K562 (cell line): ENCODE data around the gene GAK. TPM values are rescaled to one million over a fixed set of nuclear protein-coding genes. Genes with fewer than 3 reads are reported as not detected.

Source experiments
- C11orf30 ChIP-seq: fragments of 450-650 bp; IDR thresholded peaks from 2 replicates; pipeline ENCODE4 v1.6.1; 2016; ENCODE audit warnings: low read depth, mild to moderate bottlenecking
- CHD7 ChIP-seq: fragments of 200-600 bp; sonication (generic); IDR thresholded peaks from one replicate; pipeline ENCODE4 v1.6.1; 2012; ENCODE audit warnings: mild to moderate bottlenecking, low read depth, low read length, inconsistent platforms
- ERF ChIP-seq: fragments of 450-650 bp; formaldehyde crosslinking; IDR thresholded peaks from 2 replicates; pipeline ENCODE4 v1.4.0; 2020; ENCODE audit warnings: mild to moderate bottlenecking, mixed read lengths
- ESRRA ChIP-seq: fragments of 450-650 bp; IDR thresholded peaks from 2 replicates; pipeline ENCODE4 v1.6.1; 2014; ENCODE audit warnings: low read depth, mild to moderate bottlenecking, moderate library complexity, borderline replicate concordance
- HDAC3 ChIP-seq: fragments of 450-650 bp; IDR thresholded peaks from 2 replicates; pipeline ENCODE4 v1.6.1; 2018; ENCODE audit warnings: borderline replicate concordance, mild to moderate bottlenecking, moderate library complexity; ENCODE audit not compliant: partially characterized antibody
- HLTF ChIP-seq: fragments of 450-650 bp; IDR thresholded peaks from 2 replicates; pipeline ENCODE4 v1.6.1; 2016
- LCOR ChIP-seq: sonication (generic); formaldehyde crosslinking; IDR thresholded peaks from 2 replicates; pipeline ENCODE4 v1.8.0; 2022; ENCODE audit warnings: mild to moderate bottlenecking, missing genetic modification reagents
- MAFF ChIP-seq: IDR thresholded peaks from 2 replicates; pipeline ENCODE4 v1.6.1; 2012; ENCODE audit warnings: low read length, improper control_type of control experiment
- NR2C1 ChIP-seq, 2 experiments: fragments of 450-650 bp; IDR thresholded peaks; 2 replicates each; pipeline ENCODE4 v1.6.1; 2017; ENCODE audit warnings: mild to moderate bottlenecking in 2 of 2, antibody characterized with exemption in 1 of 2, inconsistent platforms in 1 of 2, missing compliant biosample characterization in 1 of 2, missing genetic modification characterization in 1 of 2
- NR2C2 ChIP-seq, 2 experiments: fragments of 200-800 bp in 1 of 2; sonication (Bioruptor generic) in 1 of 2; sonication (generic) in 1 of 2; formaldehyde crosslinking in 1 of 2; IDR thresholded peaks; 2 replicates each; pipeline versions ENCODE4 v1.6.1 to v1.8.0; 2016 to 2022; ENCODE audit warnings: mild to moderate bottlenecking in 1 of 2, missing compliant biosample characterization in 1 of 2, missing genetic modification characterization in 1 of 2, missing genetic modification reagents in 1 of 2
- POLR2H ChIP-seq: IDR thresholded peaks from 2 replicates; pipeline ENCODE4 v1.6.1; 2016; ENCODE audit warnings: missing genetic modification characterization, low read depth, mild to moderate bottlenecking, control low read depth, missing compliant biosample characterization, moderate library complexity
- SAFB2 ChIP-seq: fragments of 200-400 bp; formaldehyde crosslinking; IDR thresholded peaks from 2 replicates; pipeline ENCODE4 v1.6.1; 2018; ENCODE audit warnings: borderline replicate concordance, low read length, low read depth, moderate library complexity; ENCODE audit not compliant: severe bottlenecking
- SMAD2 ChIP-seq: fragments of 150-350 bp; IDR thresholded peaks from 2 replicates; pipeline ENCODE4 v1.6.1; 2014; ENCODE audit warnings: low read depth, mild to moderate bottlenecking, low read length
- ZBTB5 ChIP-seq: fragments of 450-650 bp; IDR thresholded peaks from 2 replicates; pipeline ENCODE4 v1.6.1; 2017; ENCODE audit warnings: antibody characterized with exemption
- polyA plus RNA-seq, 8 experiments: library from polyadenylated mRNA; depleted of rRNA in 4 of 8; stranded (reverse) in 5 of 8; unstranded in 3 of 8; fragments of >200 nt; fragmentation: Nextera tagmentation in 2 of 8; fragmentation: Illumina TruSeq in 1 of 8; extraction: Ambion mirVana in 2 of 8; extraction: Trizol in 1 of 8; gene quantifications; 2 replicates each; pipeline versions ENCODE4 v1.2.1 to v1.2.3, GENCODE V29; 2011 to 2014; ENCODE audit warnings: inconsistent platforms in 1 of 8, missing spikeins in 1 of 8
- total RNA-seq, 7 experiments: library from RNA; depleted of rRNA in 6 of 7; stranded (reverse); fragments of >200 nt in 6 of 7; fragmentation: Illumina TruSeq in 2 of 7; extraction: Trizol in 2 of 7; gene quantifications; 2 replicates each; pipeline versions ENCODE4 v1.2.1 to v1.2.3, GENCODE V29; 2011 to 2021; ENCODE audit warnings: low replicate concordance in 1 of 7

The GAK gene
- total and polyA plus RNA-seq, 9 of the 15 experiments (the other 6 are each of a cell fraction or from before 2014, with no cell fraction given) = 1.3 to 102 (median 16.2) TPM

- TF ChIP-seq CHD7 (peak; percentile 40), ZBTB5 (no peak), NR2C2 (CRISPR knock-in tag; IDR thresholded peaks at IDR 0.05) (peak; percentile 38), NR2C2 (tag; IDR thresholded peaks at IDR 0.05) (peak; percentile 89), MAFF (no peak), SMAD2 (no peak), POLR2H (tag) (peak; percentile 58), ERF (CRISPR knock-in tag) (0 out of 2 replicates have a peak, but pooled peaks have one; percentile 9), C11orf30 (peak; percentile 91), ESRRA (peak; percentile 74; the same call in 1 of the 2 replicates), HLTF (peak; percentile 44; the same call in 1 of the 2 replicates), HDAC3 (no peak), NR2C1 (IDR thresholded peaks at IDR 0.05) (no peak), NR2C1 (tag; IDR thresholded peaks at IDR 0.05) (no peak), LCOR (peak; percentile 34; the same call in 1 of the 2 replicates), SAFB2 (no peak)
Measured at GRCh38 chr4:931960-932712, at the start of gene GAK, which contains the start of gene TMEM175 (continued).
